NCI-H2227 (cell line): Measurements from ENCODE around the gene ZBTB42.
"Not testable (repeated sequence)": the region's sequence is repeated elsewhere in the genome, so short reads cannot be mapped to it uniquely, and the experiment has no call there.

Source experiments
- DNase-seq: peaks from one replicate; lab custom pipeline; 2025; ENCODE audit not compliant: unreplicated experiment; lab: John Stamatoyannopoulos, UW

ZBTB42 gene

GRCh38 chr14:104806625-104807465, 5.9 kb downstream of the ZBTB42 start:
- DNase-seq = no peak

- DNase-seq = no peak
These were observed 7.6 kb downstream of the ZBTB42 start for GRCh38 chr14:104808456-104808855.

GRCh38 chr14:104810316-104810715, 9.4 kb downstream of the ZBTB42 start:
- no peak for DNase-seq

GRCh38 chr14:104813286-104813685, 12.4 kb downstream of the ZBTB42 start:
- no peak for DNase-seq

GRCh38 chr14:104814701-104815100, 13.8 kb downstream of the ZBTB42 start:
- not testable (repeated sequence) for DNase-seq

GRCh38 chr14:104816616-104816884, 15.6 kb downstream of the ZBTB42 start:
- DNase-seq = no peak

GRCh38 chr14:104817930-104818713, 17.2 kb downstream of the ZBTB42 start:
- no peak for DNase-seq

- DNase-seq = no peak
These were observed 17.8 kb downstream of the ZBTB42 start for GRCh38 chr14:104818714-104819161.

GRCh38 chr14:104819361-104819781, 18.5 kb downstream of the ZBTB42 start:
- no peak for DNase-seq

- DNase-seq = peak; percentile 78
These were observed 19.8 kb downstream of the ZBTB42 start for GRCh38 chr14:104820669-104821228.

- DNase-seq = no peak
These were observed 20.5 kb downstream of the ZBTB42 start for GRCh38 chr14:104821229-104821945.

- DNase-seq = no peak
These were observed 21.2 kb downstream of the ZBTB42 start for GRCh38 chr14:104821971-104822608.

GRCh38 chr14:104822821-104823615, 22.1 kb downstream of the ZBTB42 start:
- DNase-seq = no peak

GRCh38 chr14:104824353-104824997, 23.6 kb downstream of the ZBTB42 start:
- DNase-seq = no peak

GRCh38 chr14:104826189-104826860, 25.4 kb downstream of the ZBTB42 start:
- DNase-seq = peak; percentile 88

GRCh38 chr14:104826861-104827176, 25.9 kb downstream of the ZBTB42 start:
- no peak for DNase-seq

GRCh38 chr14:104827177-104828055, 26.5 kb downstream of the ZBTB42 start:
- DNase-seq = peak; percentile 79

GRCh38 chr14:104830781-104831180, 29.9 kb downstream of the ZBTB42 start:
- DNase-seq = no peak
